Retinal pigment epithelial cell (primary cell): ENCODE measurements around the gene KLHL2.

ENCODE experiments used
- DNase-seq: peaks from one replicate; pipeline ENCODE4 v3.0.0-alpha.2; 2010; ENCODE audit warnings: low read depth
- H3K4me3 ChIP-seq: 2 replicates; pipeline ENCODE4 v1.5.1; 2011; ENCODE audit warnings: mild to moderate bottlenecking, low read length, control low read depth, moderate library complexity
- CTCF ChIP-seq: conservative IDR thresholded peaks from 2 replicates; pipeline ENCODE4 v1.5.1; 2011; ENCODE audit warnings: low read depth, low read length, control low read depth, inconsistent platforms

KLHL2 gene

GRCh38 chr4:165203541-165204461 lies 3.6 kb upstream of the KLHL2 start:
- DNase-seq, result no peak
- TF ChIP-seq CTCF, result no peak

GRCh38 chr4:165204462-165204830 lies 2.9 kb upstream of the KLHL2 start:
- no peak overlapping the region for H3K4me3 ChIP-seq
- DNase-seq, result no peak
- TF ChIP-seq CTCF, result no peak

More at GRCh38 chr4:165203541-165204461, 3.6 kb upstream of the KLHL2 start:
- no peak overlapping the region for H3K4me3 ChIP-seq

- DNase-seq, result no peak
- TF ChIP-seq CTCF, result no peak
- H3K4me3 ChIP-seq, result peak overlapping the region; percentile 78
These were observed 338 bp upstream of the KLHL2 start for GRCh38 chr4:165207016-165207430.

GRCh38 chr4:165208221-165208652 lies 876 bp downstream of the KLHL2 start:
- H3K4me3 ChIP-seq, result peak overlapping the region; percentile 88
- TF ChIP-seq CTCF, result no peak
- DNase-seq, result no peak

- no peak for DNase-seq
- H3K4me3 ChIP-seq, result peak overlapping the region; percentile 88
- no peak for TF ChIP-seq CTCF
These were observed 1.5 kb downstream of the KLHL2 start for GRCh38 chr4:165208741-165209388.

GRCh38 chr4:165209796-165210195 lies 2.4 kb downstream of the KLHL2 start:
- DNase-seq, result no peak
- H3K4me3 ChIP-seq, result no peak overlapping the region
- no peak for TF ChIP-seq CTCF
